CD8-positive, alpha-beta memory T cell (primary cell): Measurements from ENCODE around the gene GTPBP4. TPM values are rescaled to one million over a fixed set of nuclear protein-coding genes. Genes with fewer than 3 reads are reported as not detected.

ENCODE experiments used
- CTCF ChIA-PET: fragments of 350-600 bp; sonication (Branson Sonifier 250); formaldehyde crosslinking; loops from one replicate; lab custom pipeline; 2021; ENCODE audit warnings: antibody characterized with exemption; lab: Charles Lee
- POLR2A ChIA-PET: fragments of 350-600 bp; sonication (Branson Sonifier 250); formaldehyde crosslinking; loops from one replicate; lab custom pipeline; 2021; ENCODE audit warnings: antibody characterized with exemption; lab: Charles Lee
- DNase-seq, 5 donors: peaks; one replicate each; pipeline versions ENCODE4 v3.0.0 to v3.0.0-alpha.2; 2020 to 2022; ENCODE audit warnings: mixed read lengths in 1 of 5
- H3K27ac ChIP-seq: one replicate; pipeline ENCODE4 v1.7.0; 2013; ENCODE audit warnings: low read depth, mild to moderate bottlenecking, low read length, moderate library complexity
- H3K27me3 ChIP-seq: 2 replicates; pipeline ENCODE4 v1.7.0; 2013; ENCODE audit warnings: low read length, mild to moderate bottlenecking; ENCODE audit not compliant: insufficient read depth, poor library complexity, severe bottlenecking
- H3K36me3 ChIP-seq: 2 replicates; pipeline ENCODE4 v1.7.0; 2013; ENCODE audit warnings: mild to moderate bottlenecking, low read length, moderate library complexity; ENCODE audit not compliant: insufficient read depth
- H3K4me1 ChIP-seq: 2 replicates; pipeline ENCODE4 v1.7.0; 2013; ENCODE audit warnings: mild to moderate bottlenecking, low read length, moderate library complexity; ENCODE audit not compliant: insufficient read depth
- H3K4me3 ChIP-seq: 2 replicates; pipeline ENCODE4 v1.7.0; 2013; ENCODE audit warnings: mild to moderate bottlenecking, low read length
- H3K9me3 ChIP-seq: 2 replicates; pipeline ENCODE4 v1.7.0; 2013; ENCODE audit warnings: mild to moderate bottlenecking, low read length
- H3K27ac Mint-ChIP-seq, 8 donors: one replicate each; pipeline ENCODE4 v1.8.0; 2020 to 2021; ENCODE audit warnings: mixed read lengths in 8 of 8, mild to moderate bottlenecking in 6 of 8, inconsistent platforms in 3 of 8, moderate library complexity in 3 of 8
- H3K27me3 Mint-ChIP-seq, 2 donors: one replicate each; pipeline ENCODE4 v1.8.0; 2020 to 2021; ENCODE audit warnings: mixed read lengths in 2 of 2, mild to moderate bottlenecking in 1 of 2, moderate library complexity in 1 of 2
- H3K36me3 Mint-ChIP-seq, 3 donors: one replicate each; pipeline ENCODE4 v1.8.0; 2020 to 2021; ENCODE audit warnings: mixed read lengths in 3 of 3, inconsistent platforms in 1 of 3, mild to moderate bottlenecking in 1 of 3
- H3K4me1 Mint-ChIP-seq, 3 donors: one replicate each; pipeline ENCODE4 v1.8.0; 2020 to 2021; ENCODE audit warnings: mixed read lengths in 3 of 3, inconsistent platforms in 1 of 3, mild to moderate bottlenecking in 1 of 3
- H3K4me3 Mint-ChIP-seq, 7 donors: one replicate each; pipeline ENCODE4 v1.8.0; 2020 to 2021; ENCODE audit warnings: mixed read lengths in 7 of 7, mild to moderate bottlenecking in 6 of 7, moderate library complexity in 4 of 7, inconsistent platforms in 2 of 7
- H3K9me3 Mint-ChIP-seq, 5 donors: one replicate each; pipeline ENCODE4 v1.8.0; 2020 to 2022; ENCODE audit warnings: mixed read lengths in 5 of 5, mild to moderate bottlenecking in 3 of 5, moderate library complexity in 2 of 5, inconsistent platforms in 1 of 5
- polyA plus RNA-seq: library from polyadenylated mRNA; unstranded; fragments of 300-500 nt; fragmentation: Illumina TruSeq; gene quantifications from one replicate; pipeline ENCODE4 v1.2.3, GENCODE V29; 2021
- total RNA-seq, 2 experiments: library from RNA; stranded (reverse); gene quantifications; one replicate each; pipeline ENCODE4 v1.2.3, GENCODE V29; 2021

Gene GTPBP4
- total and polyA plus RNA-seq, 3 experiments from 2014 or later, result 21.9 to 156 (median 147) TPM

DNA sequence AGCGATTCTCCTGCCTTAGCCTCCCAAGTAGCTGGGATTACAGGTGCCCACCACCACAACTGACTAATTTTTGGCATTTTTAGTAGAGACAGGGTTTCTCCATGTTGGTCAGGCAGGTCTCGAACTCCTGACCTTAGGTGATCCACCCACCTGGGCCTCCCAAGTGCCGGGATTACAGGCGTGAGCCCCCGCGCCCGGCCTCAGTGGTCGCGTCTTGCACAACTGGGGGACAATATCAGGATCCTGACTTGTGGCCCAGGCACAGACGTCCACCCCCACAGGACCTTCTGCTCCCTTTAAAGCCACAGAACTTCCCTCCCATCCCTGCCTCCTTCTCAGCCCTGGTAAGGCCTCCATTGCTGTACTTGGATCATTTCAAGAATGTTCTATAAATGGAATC is 39.9 kb upstream of the GTPBP4 start:
- POLR2A ChIA-PET, result no interaction called here
- H3K4me1 ChIP-seq, result no peaks in the 10 kb centered on the region
- DNase-seq, result no peak
- no peak overlapping the region for H3K27ac Mint-ChIP-seq
- H3K36me3 ChIP-seq, result no peaks in the 10 kb centered on the region
- H3K27me3 Mint-ChIP-seq, result peaks cover 3 to 13% of the 10 kb centered on the region in 2 donors
- CTCF ChIA-PET, result no interaction called here
- no peaks in the 10 kb centered on the region for H3K9me3 Mint-ChIP-seq
- no peaks in the 10 kb centered on the region for H3K9me3 ChIP-seq
- no peaks in the 10 kb centered on the region for H3K36me3 Mint-ChIP-seq
- no peaks in the 10 kb centered on the region for H3K27me3 ChIP-seq
- no peak overlapping the region for H3K4me3 Mint-ChIP-seq
- H3K4me1 Mint-ChIP-seq, result peaks cover 3 to 4% (median 4%) of the 10 kb centered on the region in 3 donors
- no peak overlapping the region for H3K4me3 ChIP-seq
- no peak overlapping the region for H3K27ac ChIP-seq

GRCh38 chr10:949446-949845 is 38.8 kb upstream of the GTPBP4 start:
- Histone ChIP-seq H3K4me1 (no peaks in the 10 kb centered on the region), H3K9me3 (no peaks in the 10 kb centered on the region), H3K4me3 (no peak overlapping the region), H3K36me3 (no peaks in the 10 kb centered on the region), H3K27me3 (no peaks in the 10 kb centered on the region), H3K27ac (no peak overlapping the region)
- POLR2A ChIA-PET, result no interaction called here
- no peak overlapping the region for H3K27ac Mint-ChIP-seq
- H3K9me3 Mint-ChIP-seq, result no peaks in the 10 kb centered on the region
- H3K4me3 Mint-ChIP-seq, result no peak overlapping the region
- CTCF ChIA-PET, result no interaction called here
- no peaks in the 10 kb centered on the region for H3K36me3 Mint-ChIP-seq
- peaks cover 7 to 18% of the 10 kb centered on the region in 2 donors for H3K27me3 Mint-ChIP-seq
- peaks cover 2 to 3% (median 3%) of the 10 kb centered on the region in 3 donors for H3K4me1 Mint-ChIP-seq
- DNase-seq, result no peak

DNA sequence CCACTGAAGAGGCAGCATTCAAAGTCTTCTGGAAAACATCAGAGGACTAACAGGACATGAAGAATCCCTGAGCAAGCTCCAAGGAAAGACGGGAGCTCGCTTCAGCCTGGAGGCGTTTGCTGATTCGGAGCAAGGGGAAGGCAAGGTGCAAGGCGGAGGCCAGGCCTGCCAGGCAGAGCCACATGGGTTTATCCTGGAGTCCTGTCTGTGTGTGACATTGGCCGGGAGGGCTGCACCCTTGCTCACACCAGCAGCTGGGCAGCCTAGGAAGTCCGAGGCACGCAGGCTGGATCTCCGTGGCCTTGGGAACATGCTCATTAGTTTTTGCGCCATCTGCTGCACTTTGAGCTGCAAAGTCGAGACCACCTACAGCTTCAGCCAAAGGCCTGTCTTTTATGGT is 34.4 kb upstream of the GTPBP4 start:
- no peak for DNase-seq
- ChIA-PET CTCF (no interaction called here), POLR2A (no interaction called here)
- Mint-ChIP-seq H3K4me3 (no peak overlapping the region), H3K27ac (no peak overlapping the region), H3K4me1 (no peaks in the 10 kb centered on the region), H3K9me3 (no peaks in the 10 kb centered on the region), H3K36me3 (no peaks in the 10 kb centered on the region), H3K27me3 (peaks cover 9 to 27% of the 10 kb centered on the region in 2 donors)
- H3K9me3 ChIP-seq, result no peaks in the 10 kb centered on the region
- no peaks in the 10 kb centered on the region for H3K27me3 ChIP-seq
- H3K36me3 ChIP-seq, result no peaks in the 10 kb centered on the region
- no peak overlapping the region for H3K4me3 ChIP-seq
- no peak overlapping the region for H3K27ac ChIP-seq
- no peaks in the 10 kb centered on the region for H3K4me1 ChIP-seq

GRCh38 chr10:954396-954795 is 33.8 kb upstream of the GTPBP4 start:
- Mint-ChIP-seq H3K27me3 (peaks cover 11 to 30% of the 10 kb centered on the region in 2 donors), H3K36me3 (no peaks in the 10 kb centered on the region), H3K9me3 (no peaks in the 10 kb centered on the region), H3K27ac (peak overlapping the region in 1 of 8 donors; percentile 66), H3K4me1 (no peaks in the 10 kb centered on the region), H3K4me3 (no peak overlapping the region)
- ChIA-PET CTCF (no interaction called here), POLR2A (no interaction called here)
- H3K4me3 ChIP-seq, result no peak overlapping the region
- H3K27me3 ChIP-seq, result no peaks in the 10 kb centered on the region
- DNase-seq, result no peak
- H3K27ac ChIP-seq, result no peak overlapping the region
- no peaks in the 10 kb centered on the region for H3K4me1 ChIP-seq
- H3K9me3 ChIP-seq, result no peaks in the 10 kb centered on the region
- no peaks in the 10 kb centered on the region for H3K36me3 ChIP-seq

GRCh38 chr10:955127-955819 is 33.0 kb upstream of the GTPBP4 start:
- no peak overlapping the region for H3K4me3 ChIP-seq
- H3K4me1 ChIP-seq, result no peaks in the 10 kb centered on the region
- no peaks in the 10 kb centered on the region for H3K27me3 ChIP-seq
- no peaks in the 10 kb centered on the region for H3K36me3 ChIP-seq
- no peak overlapping the region for H3K27ac ChIP-seq
- peak overlapping the region in 1 of 8 donors; percentile 36 for H3K27ac Mint-ChIP-seq
- CTCF ChIA-PET, result no interaction called here
- H3K9me3 ChIP-seq, result no peaks in the 10 kb centered on the region
- H3K4me3 Mint-ChIP-seq, result no peak overlapping the region
- H3K27me3 Mint-ChIP-seq, result peaks cover 9 to 34% of the 10 kb centered on the region in 2 donors
- H3K36me3 Mint-ChIP-seq, result no peaks in the 10 kb centered on the region
- no peak for DNase-seq
- H3K9me3 Mint-ChIP-seq, result no peaks in the 10 kb centered on the region
- H3K4me1 Mint-ChIP-seq, result no peaks in the 10 kb centered on the region
- POLR2A ChIA-PET, result no interaction called here

GRCh38 chr10:955820-956217 is 32.4 kb upstream of the GTPBP4 start:
- no peak overlapping the region for H3K27ac ChIP-seq
- H3K9me3 ChIP-seq, result no peaks in the 10 kb centered on the region
- H3K4me3 ChIP-seq, result no peak overlapping the region
- Mint-ChIP-seq H3K4me3 (no peak overlapping the region), H3K4me1 (no peaks in the 10 kb centered on the region), H3K9me3 (no peaks in the 10 kb centered on the region), H3K36me3 (no peaks in the 10 kb centered on the region), H3K27me3 (peaks cover 9 to 29% of the 10 kb centered on the region in 2 donors), H3K27ac (peak overlapping the region in 1 of 8 donors; percentile 36)
- no peaks in the 10 kb centered on the region for H3K27me3 ChIP-seq
- POLR2A ChIA-PET, result no interaction called here
- no peaks in the 10 kb centered on the region for H3K36me3 ChIP-seq
- no peaks in the 10 kb centered on the region for H3K4me1 ChIP-seq
- DNase-seq, result no peak
- CTCF ChIA-PET, result interaction anchor here (0.7 kb wide), 1 partner anchor 63 kb away, joined by 3 read pairs; no protein-coding TSS in a partner anchor

- Histone ChIP-seq H3K36me3 (no peaks in the 10 kb centered on the region), H3K4me1 (no peaks in the 10 kb centered on the region), H3K9me3 (no peaks in the 10 kb centered on the region), H3K27me3 (no peaks in the 10 kb centered on the region), H3K4me3 (no peak overlapping the region), H3K27ac (no peak overlapping the region)
- DNase-seq, result no peak
- H3K4me3 Mint-ChIP-seq, result peak overlapping the region in 1 of 7 donors; percentile 44
- CTCF ChIA-PET, result no interaction called here
- H3K27me3 Mint-ChIP-seq, result peaks cover 11 to 23% of the 10 kb centered on the region in 2 donors
- no peak overlapping the region for H3K27ac Mint-ChIP-seq
- H3K36me3 Mint-ChIP-seq, result no peaks in the 10 kb centered on the region
- H3K9me3 Mint-ChIP-seq, result no peaks in the 10 kb centered on the region
- no peaks in the 10 kb centered on the region for H3K4me1 Mint-ChIP-seq
- POLR2A ChIA-PET, result no interaction called here
Measured at GRCh38 chr10:958106-958505, 30.1 kb upstream of the GTPBP4 start.

- no peaks in the 10 kb centered on the region for H3K36me3 ChIP-seq
- no peak overlapping the region for H3K4me3 ChIP-seq
- H3K9me3 ChIP-seq, result no peaks in the 10 kb centered on the region
- Mint-ChIP-seq H3K4me3 (no peak overlapping the region), H3K36me3 (no peaks in the 10 kb centered on the region), H3K9me3 (no peaks in the 10 kb centered on the region), H3K27me3 (peaks cover 11 to 27% of the 10 kb centered on the region in 2 donors), H3K27ac (no peak overlapping the region), H3K4me1 (no peaks in the 10 kb centered on the region)
- H3K27me3 ChIP-seq, result no peaks in the 10 kb centered on the region
- no peak for DNase-seq
- H3K4me1 ChIP-seq, result no peaks in the 10 kb centered on the region
- no peak overlapping the region for H3K27ac ChIP-seq
- CTCF ChIA-PET, result no interaction called here
- POLR2A ChIA-PET, result no interaction called here
Measured at GRCh38 chr10:958856-959255, 29.4 kb upstream of the GTPBP4 start.
